K562 (cell line): Measurements from ENCODE around the gene ATP5PB. TPM values are rescaled to one million over a fixed set of nuclear protein-coding genes. Genes with fewer than 3 reads are reported as not detected.

Experiments
- ATAC-seq: fragments of 200-7000 bp; cut with Tn5 transposase; 3 replicates; pipeline ENCODE4 v1.9.1; 2020; ENCODE audit warnings: moderate library complexity
- BruUV-seq: library from RNA; stranded (reverse); fragments of 400-500 nt; replicated peaks from 2 replicates; lab custom pipeline; 2021; lab: Mats Ljungman, UMichigan
- CTCF ChIA-PET: fragments of 300-600 bp; formaldehyde crosslinking; extraction: SDS; loops from one replicate; lab custom pipeline; 2021; ENCODE audit warnings: low intra/inter-chr PET ratio; lab: Yijun Ruan, JAX
- POLR2A ChIA-PET: fragments of 300-600, 350-650 bp; sonication (Branson Sonifier 250); formaldehyde crosslinking; extraction: SDS; loops from one replicate; lab custom pipeline; 2021; ENCODE audit warnings: antibody characterized with exemption, inconsistent platforms; lab: Yijun Ruan, JAX
- DNase-seq, 4 experiments: peaks; one replicate each; pipeline versions ENCODE4 v3.0.0 to v3.0.0-alpha.2; 2011 to 2018; ENCODE audit warnings: low spot score in 3 of 4, mixed read lengths in 3 of 4; ENCODE audit errors: extremely low read depth in 1 of 4
- FAIRE-seq: peaks from 2 replicates; lab custom pipeline; 2011; peaks lifted over from hg19 to GRCh38; lab: Jason Lieb, UNC
- H2AFZ ChIP-seq: 2 replicates; pipeline ENCODE4 v1.6.0; 2011; ENCODE audit warnings: low read depth, low read length, control low read depth, inconsistent platforms
- H3K27ac ChIP-seq: fragments of 200-600 bp; 3 replicates; pipeline ENCODE4 v1.8.0; 2011; ENCODE audit warnings: low read depth, mild to moderate bottlenecking, control low read depth, inconsistent platforms, low read length, moderate library complexity, mixed read lengths; ENCODE audit errors: extremely low read depth
- H3K27me3 ChIP-seq, 2 experiments: fragments of 300-600 bp in 1 of 2; 2 replicates in 1 of 2; 3 replicates in 1 of 2; pipeline versions ENCODE4 v1.6.0 to v1.8.0; 2011; ENCODE audit warnings: inconsistent platforms in 2 of 2, low read length in 2 of 2, mild to moderate bottlenecking in 1 of 2, mixed read lengths in 1 of 2, moderate library complexity in 1 of 2; ENCODE audit not compliant: control insufficient read depth in 2 of 2, insufficient read depth in 2 of 2
- H3K36me3 ChIP-seq: fragments of 300-600 bp; 3 replicates; pipeline ENCODE4 v1.8.0; 2011; ENCODE audit warnings: mild to moderate bottlenecking, low read length, inconsistent platforms; ENCODE audit not compliant: control insufficient read depth, insufficient read depth
- H3K4me1 ChIP-seq, 2 experiments: fragments of 200-600 bp in 1 of 2; replicated peaks in 1 of 2; 2 replicates in 1 of 2; 3 replicates in 1 of 2; pipeline versions ENCODE4 v1.5.1 to v1.8.0; 2011; ENCODE audit warnings: inconsistent platforms in 2 of 2, low read length in 2 of 2, mild to moderate bottlenecking in 1 of 2, mixed read lengths in 1 of 2, moderate library complexity in 1 of 2; ENCODE audit not compliant: control insufficient read depth in 2 of 2, insufficient read depth in 2 of 2
- H3K4me2 ChIP-seq: 2 replicates; pipeline ENCODE4 v1.6.1; 2011; ENCODE audit warnings: low read length, control low read depth, inconsistent platforms, mixed read lengths; ENCODE audit not compliant: insufficient read depth
- H3K4me3 ChIP-seq: fragments of 200-600 bp; sonication (generic), shearing (Covaris generic); 2 replicates; pipeline ENCODE4 v1.5.1; 2016; ENCODE audit warnings: control low read depth, inconsistent platforms
- H3K79me2 ChIP-seq: fragments of 200-600 bp; 3 replicates; pipeline ENCODE4 v1.8.0; 2011; ENCODE audit warnings: low read length, inconsistent platforms; ENCODE audit not compliant: control insufficient read depth, insufficient read depth
- H3K9ac ChIP-seq, 2 experiments: 2 replicates each; pipeline versions ENCODE4 v1.6.0 to v1.6.1; 2011; ENCODE audit warnings: low read depth in 2 of 2, low read length in 2 of 2, control low read depth in 1 of 2, inconsistent platforms in 1 of 2, mild to moderate bottlenecking in 1 of 2, mixed read lengths in 1 of 2; ENCODE audit not compliant: insufficient read depth in 1 of 2
- H3K9me1 ChIP-seq: one replicate; pipeline ENCODE4 v1.6.0; 2011; ENCODE audit warnings: inconsistent platforms, mild to moderate bottlenecking, low read length, moderate library complexity; ENCODE audit not compliant: control insufficient read depth, insufficient read depth
- H3K9me3 ChIP-seq: replicated peaks from 2 replicates; pipeline ENCODE4 v1.5.1; 2011; ENCODE audit warnings: low read depth, low read length, inconsistent platforms; ENCODE audit not compliant: control insufficient read depth, insufficient read depth
- H4K20me1 ChIP-seq: replicated peaks from 2 replicates; pipeline ENCODE4 v1.6.1; 2011; ENCODE audit warnings: low read length, inconsistent platforms, mixed read lengths; ENCODE audit not compliant: control insufficient read depth, insufficient read depth
- ELK1 ChIP-seq: sonication (generic); formaldehyde crosslinking; IDR thresholded peaks from 2 replicates; pipeline ENCODE4 v1.8.1; 2022; ENCODE audit warnings: missing genetic modification reagents
- ILK ChIP-seq: fragments of 450-650 bp; IDR thresholded peaks from 2 replicates; pipeline ENCODE4 v1.6.1; 2016; ENCODE audit warnings: missing genetic modification characterization, low read depth, mild to moderate bottlenecking, missing compliant biosample characterization, moderate library complexity, borderline replicate concordance
- KDM1A ChIP-seq, 2 experiments: fragments of 450-650 bp; IDR thresholded peaks; 2 replicates each; pipeline ENCODE4 v1.6.1; 2016; ENCODE audit warnings: mild to moderate bottlenecking in 2 of 2
- NELFE ChIP-seq: IDR thresholded peaks from 2 replicates; pipeline ENCODE4 v1.6.1; 2011; ENCODE audit warnings: mild to moderate bottlenecking; ENCODE audit not compliant: insufficient read depth, insufficient read length
- NR0B1 ChIP-seq: fragments of 450-650 bp; IDR thresholded peaks from one replicate; pipeline ENCODE4 v1.6.1; 2018; ENCODE audit warnings: mild to moderate bottlenecking, moderate library complexity; ENCODE audit not compliant: partially characterized antibody
- NR2C2 ChIP-seq, 2 experiments: fragments of 200-800 bp in 1 of 2; sonication (Bioruptor generic) in 1 of 2; sonication (generic) in 1 of 2; formaldehyde crosslinking in 1 of 2; IDR thresholded peaks; 2 replicates each; pipeline versions ENCODE4 v1.6.1 to v1.8.0; 2016 to 2022; ENCODE audit warnings: mild to moderate bottlenecking in 1 of 2, missing compliant biosample characterization in 1 of 2, missing genetic modification characterization in 1 of 2, missing genetic modification reagents in 1 of 2
- PTBP1 ChIP-seq: fragments of 200-400 bp; formaldehyde crosslinking; IDR thresholded peaks from 2 replicates; pipeline ENCODE4 v1.6.1; 2017; ENCODE audit warnings: low read depth, low read length
- RBM22 ChIP-seq: fragments of 200-400 bp; formaldehyde crosslinking; IDR thresholded peaks from 2 replicates; pipeline ENCODE4 v1.6.1; 2018; ENCODE audit warnings: low read length, low read depth; ENCODE audit not compliant: poor library complexity, severe bottlenecking
- SIRT6 ChIP-seq: IDR thresholded peaks from one replicate; pipeline ENCODE4 v1.6.1; 2012; ENCODE audit warnings: low read depth, mild to moderate bottlenecking, control low read depth, inconsistent platforms, low read length, moderate library complexity
- ZNF133 ChIP-seq: fragments of 250-450 bp; sonication (Bioruptor Pico); IDR thresholded peaks from 2 replicates; pipeline ENCODE4 v1.4.0; 2020; ENCODE audit warnings: mild to moderate bottlenecking
- in situ Hi-C: fragments of 300-500 bp; cut with MboI; formaldehyde crosslinking; loops from 4 replicates; pipeline ENCODE4 v1.15.0; 2018; ENCODE audit warnings: inconsistent platforms, mixed read lengths
- intact Hi-C: fragments of 100-400 bp; cut with micrococcal nuclease; formaldehyde crosslinking; loops from 2 replicates; pipeline ENCODE4 v1.14.2; 2022
- polyA plus RNA-seq, 8 experiments: library from polyadenylated mRNA; depleted of rRNA in 4 of 8; stranded (reverse) in 5 of 8; unstranded in 3 of 8; fragments of >200 nt; fragmentation: Nextera tagmentation in 2 of 8; fragmentation: Illumina TruSeq in 1 of 8; extraction: Ambion mirVana in 2 of 8; extraction: Trizol in 1 of 8; gene quantifications; 2 replicates each; pipeline versions ENCODE4 v1.2.1 to v1.2.3, GENCODE V29; 2011 to 2014; ENCODE audit warnings: inconsistent platforms in 1 of 8, missing spikeins in 1 of 8
- total RNA-seq, 7 experiments: library from RNA; depleted of rRNA in 6 of 7; stranded (reverse); fragments of >200 nt in 6 of 7; fragmentation: Illumina TruSeq in 2 of 7; extraction: Trizol in 2 of 7; gene quantifications; 2 replicates each; pipeline versions ENCODE4 v1.2.1 to v1.2.3, GENCODE V29; 2011 to 2021; ENCODE audit warnings: low replicate concordance in 1 of 7

Gene ATP5PB
- total and polyA plus RNA-seq, 9 of the 15 experiments (the other 6 are each of a cell fraction or from before 2014, with no cell fraction given): 651 to 2,735 (median 1,061) TPM

GRCh38 chr1:111484391-111485026 is 35.2 kb downstream of the ATP5PB start:
- Histone ChIP-seq H4K20me1 (no peaks in the 10 kb centered on the region), H3K9ac (no peak overlapping the region), H3K4me1 (no peaks in the 10 kb centered on the region; a peak in 1 of 5 replicates), H3K79me2 (no peaks in the 10 kb centered on the region), H3K4me2 (no peak overlapping the region), H2AFZ (no peak overlapping the region), H3K9me3 (no peaks in the 10 kb centered on the region), H3K36me3 (no peaks in the 10 kb centered on the region), H3K9me1 (no peaks in the 10 kb centered on the region), H3K27ac (no peak overlapping the region), H3K4me3 (no peak overlapping the region), H3K27me3 (peaks cover 10 to 26% of the 10 kb centered on the region in 2 experiments; a peak in 4 of 5 replicates)
- POLR2A ChIA-PET: interaction anchor here (0.7 kb wide), 1 partner anchor 11 kb away, joined by 3 read pairs; no protein-coding TSS in a partner anchor
- intact Hi-C loops: loop anchor here (1.0 to 5.0 kb wide), 2 partner anchors 172 to 883 kb away; no protein-coding TSS in a partner anchor
- FAIRE-seq (no peak), DNase-seq (no peak), ATAC-seq (no peak)
- no peak for TF ChIP-seq NR0B1
- no peak for TF ChIP-seq KDM1A (IDR thresholded peaks at IDR 0.05)
- TF ChIP-seq PTBP1: no peak
- no peak for TF ChIP-seq ELK1
- TF ChIP-seq NELFE: no peak
- no peak for TF ChIP-seq ILK (tag)
- no peak for TF ChIP-seq ZNF133
- no peak for TF ChIP-seq RBM22
- TF ChIP-seq SIRT6: no peak
- TF ChIP-seq NR2C2 (CRISPR knock-in tag; IDR thresholded peaks at IDR 0.05): no peak
- TF ChIP-seq NR2C2 (tag; IDR thresholded peaks at IDR 0.05): no peak
- in situ Hi-C loops: loop anchor here (5.0 to 25.0 kb wide), 2 partner anchors 273 to 853 kb away; partner anchors contain the start of gene DDX20
- CTCF ChIA-PET: no interaction called here
- BruUV-seq: no TSS peak
